HG03175 (cell line): ENCODE data around the gene DNASE1L2.
A peak's percentile ranks its signal among the peaks of the same experiment; 100 is the strongest.

Source experiments
- ATAC-seq: cut with Tn5 transposase; IDR thresholded peaks from one replicate; pipeline ENCODE4 v1.9.1; 2021; ENCODE audit warnings: mild to moderate bottlenecking, moderate library complexity; ENCODE audit not compliant: unreplicated experiment

The DNASE1L2 gene

DNA sequence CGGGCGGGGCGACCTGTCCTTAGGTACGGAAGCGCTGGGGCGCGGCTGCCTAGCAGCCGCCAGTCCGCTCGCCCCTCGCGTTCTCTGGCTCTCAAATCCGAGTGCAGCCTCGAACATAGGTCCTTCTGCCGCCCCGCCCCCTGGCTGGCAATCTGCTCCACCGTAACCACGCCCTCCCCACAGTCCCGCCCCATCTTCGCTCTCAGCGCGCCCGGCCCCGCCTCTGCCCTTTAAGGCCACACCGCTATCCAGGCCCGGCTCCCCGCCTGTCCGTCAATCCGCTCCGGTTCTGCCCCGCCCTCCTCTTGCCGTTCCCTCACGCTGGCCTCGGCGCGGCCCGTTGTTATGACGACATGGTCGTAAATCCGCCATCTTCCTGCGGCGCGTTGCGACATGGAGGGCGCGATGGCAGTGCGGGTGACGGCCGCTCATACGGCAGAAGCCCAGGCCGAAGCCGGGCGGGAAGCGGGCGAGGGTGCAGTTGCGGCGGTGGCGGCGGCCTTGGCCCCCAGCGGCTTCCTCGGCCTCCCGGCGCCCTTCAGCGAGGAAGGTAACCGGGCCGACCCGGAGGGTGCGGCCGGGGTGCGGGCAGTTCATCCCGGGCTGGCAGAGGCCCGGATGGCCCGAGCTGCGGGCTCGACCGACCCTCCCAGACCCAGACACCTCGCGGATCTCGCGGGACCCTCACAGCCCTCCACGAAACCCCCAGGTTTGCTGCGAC lies 12.9 kb upstream of the DNASE1L2 start, which contains the start of gene E4F1:
Gene E4F1, plus strand, starts transcription at position 371 of the 721 bp plus-strand sequence. Its CDS starts 23 bp downstream, at position 394.
- ATAC-seq = peak; percentile 98

DNA sequence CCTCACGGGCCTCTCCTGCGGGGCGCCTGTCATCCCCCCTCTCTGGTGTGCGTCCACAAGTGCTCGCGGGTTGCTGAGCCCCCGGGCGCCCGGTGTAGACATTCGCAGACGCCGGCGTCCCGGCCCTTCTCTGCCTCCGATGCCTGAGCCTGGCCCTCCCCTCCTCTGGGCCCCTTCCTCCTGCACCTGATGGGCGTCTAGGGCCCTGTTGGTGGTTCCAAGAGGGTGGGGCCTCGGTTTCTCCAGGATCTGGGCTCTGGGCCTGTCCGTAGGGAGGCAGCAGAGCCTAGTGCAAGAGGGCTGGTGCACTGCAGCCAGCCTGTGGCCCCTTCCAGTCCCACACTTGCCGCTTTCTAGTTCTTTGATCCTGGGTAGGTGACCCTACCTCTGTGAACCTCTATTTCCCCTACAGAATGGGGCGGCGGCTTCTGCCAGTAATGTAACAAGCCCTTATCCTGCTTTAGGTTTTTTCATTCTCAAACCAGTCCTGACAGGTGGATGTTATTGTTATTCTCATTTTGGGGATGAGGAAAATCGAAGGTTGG lies 12.2 kb upstream of the DNASE1L2 start:
- ATAC-seq = peak; percentile 14

DNA sequence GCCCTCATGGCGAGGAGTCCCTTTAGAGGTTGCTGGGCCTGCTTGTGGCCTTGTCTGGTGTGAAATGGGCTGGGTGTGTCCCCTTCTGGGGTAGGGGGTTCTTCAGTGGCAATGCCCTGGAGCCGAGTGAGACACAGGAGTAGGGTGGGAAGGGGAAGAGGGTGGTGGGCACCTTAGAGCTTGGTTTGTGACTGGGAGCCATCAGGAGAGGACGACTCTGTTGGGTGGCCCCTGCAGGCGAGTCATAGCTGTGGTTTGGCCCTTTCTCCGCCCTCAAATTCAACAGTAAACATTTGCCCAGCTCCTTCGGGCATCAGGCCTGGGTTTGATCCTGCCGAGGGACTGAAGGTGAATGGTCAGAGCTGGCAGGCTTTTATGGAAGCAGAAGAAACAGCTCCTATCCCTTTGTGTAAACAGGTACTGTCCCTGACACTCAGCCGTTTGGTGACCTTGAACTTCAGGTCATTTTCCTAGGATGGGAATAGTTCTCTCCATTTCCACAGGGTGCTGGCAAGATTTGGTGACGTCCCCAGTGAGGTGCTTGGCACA lies 9.9 kb upstream of the DNASE1L2 start:
- no peak for ATAC-seq

DNA sequence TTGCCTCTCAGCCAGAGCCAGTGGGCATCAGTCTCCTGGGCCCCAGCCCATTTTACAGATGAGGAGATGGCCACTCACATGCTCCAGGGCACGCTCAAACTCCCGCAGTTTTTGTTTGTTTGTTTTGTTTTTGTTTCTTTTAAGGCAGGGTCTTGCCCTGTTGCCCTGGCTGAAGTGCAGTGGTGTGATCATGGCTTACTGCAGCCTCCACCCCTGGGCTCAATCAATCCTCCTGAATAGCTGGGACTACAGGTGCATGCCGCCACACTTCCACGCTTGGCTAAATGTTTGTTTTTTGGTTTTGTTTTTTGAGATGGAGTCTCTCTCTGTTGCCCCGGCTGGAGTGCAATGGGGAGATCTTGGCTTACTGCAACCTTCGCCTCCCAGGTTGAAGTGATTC lies 9.3 kb upstream of the DNASE1L2 start:
- ATAC-seq = no peak

DNA sequence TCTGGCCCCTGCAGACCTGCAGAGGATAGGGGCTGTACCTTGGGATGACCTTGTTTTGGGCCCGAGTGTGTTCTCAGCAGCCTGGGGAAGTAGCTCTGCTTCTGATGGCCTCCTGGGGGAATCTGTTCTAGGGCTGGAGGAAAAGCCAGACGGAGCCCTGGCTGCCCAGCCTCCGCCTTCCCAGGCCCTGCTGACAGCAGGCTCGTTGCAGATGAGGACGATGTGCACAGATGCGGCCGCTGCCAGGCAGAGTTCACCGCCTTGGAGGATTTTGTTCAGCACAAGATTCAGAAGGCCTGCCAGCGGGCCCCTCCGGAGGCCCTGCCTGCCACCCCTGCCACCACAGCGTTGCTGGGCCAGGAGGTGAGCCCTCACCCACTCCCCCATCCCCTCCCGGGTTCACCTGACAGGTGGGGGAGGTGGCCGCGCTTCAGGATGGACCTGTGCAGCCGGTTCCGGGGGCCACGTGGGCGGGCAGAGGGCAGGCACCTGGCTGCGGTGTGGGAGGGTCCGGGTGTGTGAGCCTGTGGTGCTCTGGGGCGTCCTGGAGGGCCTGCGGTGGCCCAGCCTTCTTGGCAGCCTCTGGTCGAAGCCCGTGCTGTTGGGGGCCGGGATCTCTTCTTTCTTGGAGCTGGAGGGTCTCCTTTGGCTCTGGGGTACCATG lies 8.0 kb upstream of the DNASE1L2 start:
- no peak for ATAC-seq

DNA sequence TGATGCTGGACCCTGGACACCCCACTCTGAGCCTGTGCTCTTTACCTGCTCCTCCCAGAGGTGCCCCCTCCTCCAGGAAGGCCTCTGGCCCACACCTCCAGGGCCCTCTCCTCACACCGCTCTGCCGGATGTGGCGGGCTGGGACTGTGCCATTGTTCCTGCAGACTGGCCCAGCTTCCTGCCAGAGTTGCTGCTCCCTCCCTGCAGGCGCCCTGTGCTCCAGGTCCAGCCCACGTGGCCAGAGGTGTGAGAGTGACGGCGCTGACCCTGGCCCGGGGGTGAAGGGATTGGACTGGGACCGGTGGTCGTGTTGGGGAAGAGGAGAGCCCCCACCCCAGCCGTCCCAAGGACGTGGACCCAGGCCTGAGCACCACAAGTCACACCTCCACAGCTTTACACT lies 7.2 kb upstream of the DNASE1L2 start:
- ATAC-seq = no peak

DNA sequence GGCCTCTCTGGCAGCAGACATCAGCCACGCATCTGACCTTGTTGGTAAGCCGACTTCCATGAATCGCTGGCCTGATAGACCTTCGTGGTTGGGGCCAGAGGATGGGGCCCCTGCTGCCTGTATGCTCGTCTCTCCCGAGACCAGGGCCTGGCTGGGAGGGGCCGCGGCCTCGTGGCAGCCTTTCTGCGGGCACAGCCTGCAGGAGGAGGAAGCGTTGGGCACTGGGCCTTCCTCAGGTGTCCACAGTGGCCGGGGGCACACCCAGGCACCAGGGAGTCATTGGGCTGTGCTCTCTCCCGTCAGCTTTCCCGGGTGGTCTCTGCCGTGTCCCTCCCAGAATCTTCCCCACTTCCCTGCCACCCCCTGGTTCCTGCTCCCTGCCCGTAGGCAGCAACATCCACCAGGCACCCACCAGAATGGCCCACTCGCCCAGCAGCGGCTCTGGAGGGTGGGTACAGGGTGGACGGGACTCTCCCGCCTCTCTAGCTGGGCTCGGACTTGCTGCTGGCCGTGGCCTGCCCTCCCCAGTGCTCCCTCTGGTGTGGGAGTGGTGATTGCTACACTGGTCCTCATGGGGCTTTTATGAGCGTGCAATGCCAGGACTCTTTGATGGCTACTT lies 6.5 kb upstream of the DNASE1L2 start:
- no peak for ATAC-seq

DNA sequence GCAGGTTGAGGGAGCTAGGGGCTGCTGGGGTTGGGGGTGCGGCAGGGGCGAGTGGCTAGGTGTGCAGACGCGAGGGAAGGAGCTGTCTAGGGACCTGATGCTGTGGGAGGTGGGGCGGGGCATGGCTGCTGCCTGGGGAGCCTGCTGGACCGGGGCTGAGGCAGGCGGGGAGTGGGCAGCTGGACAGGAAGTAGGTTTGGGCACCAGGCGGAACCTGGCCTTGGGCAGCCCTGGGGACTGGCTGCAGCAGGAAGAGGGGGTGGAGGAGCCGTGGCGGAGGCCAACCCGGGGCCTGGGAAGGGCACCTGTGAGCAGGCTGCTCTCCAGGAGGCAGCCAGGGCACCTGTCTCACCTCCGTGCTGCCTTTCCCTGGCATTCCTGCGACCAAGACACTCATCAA lies 5.9 kb upstream of the DNASE1L2 start:
- no peak for ATAC-seq

DNA sequence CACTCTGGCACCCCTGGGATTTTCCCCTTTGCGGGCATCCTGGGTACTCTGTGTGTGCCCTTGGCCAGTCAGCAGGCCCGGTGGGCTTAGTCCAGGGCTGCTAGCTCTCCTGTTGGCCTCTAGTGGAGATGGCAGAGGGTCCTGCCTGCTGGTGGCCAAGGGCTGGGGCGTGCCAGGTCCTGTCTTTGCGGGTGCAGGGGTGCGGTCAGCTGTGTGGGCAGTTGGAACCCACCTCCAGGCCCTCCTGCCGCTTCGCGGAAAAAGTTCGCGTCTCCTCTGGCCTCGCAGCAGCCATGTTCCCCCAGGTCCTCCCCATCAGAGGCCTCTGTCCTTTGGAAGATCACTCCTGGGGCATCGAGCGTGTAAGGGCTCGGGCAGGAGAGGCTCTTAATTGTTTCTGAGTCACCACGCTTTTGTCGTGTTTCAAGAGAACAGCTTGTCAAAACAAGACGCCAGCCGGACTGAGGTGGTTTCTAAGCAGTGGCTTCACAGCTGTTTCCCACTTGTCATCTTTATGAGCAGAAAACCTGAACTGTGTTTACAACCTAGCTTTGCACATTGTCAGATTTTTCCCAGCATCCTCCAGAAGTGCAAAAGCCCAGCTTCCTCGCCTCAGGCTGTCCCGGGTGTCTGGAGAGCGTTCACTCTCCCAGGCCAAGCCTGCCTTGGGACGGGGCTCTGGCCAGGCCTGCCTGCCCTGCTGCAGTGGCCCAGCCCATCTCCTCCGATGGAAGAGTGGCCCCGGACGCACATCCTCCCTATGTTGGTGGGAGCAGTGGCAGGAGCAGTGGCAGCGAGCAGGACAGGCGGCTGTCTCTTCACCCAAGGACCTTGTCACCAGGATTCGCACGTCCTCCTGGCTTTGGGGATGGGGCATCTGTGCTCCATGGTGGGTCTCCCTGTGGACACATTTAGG lies 5.0 kb upstream of the DNASE1L2 start:
- ATAC-seq = no peak

DNA sequence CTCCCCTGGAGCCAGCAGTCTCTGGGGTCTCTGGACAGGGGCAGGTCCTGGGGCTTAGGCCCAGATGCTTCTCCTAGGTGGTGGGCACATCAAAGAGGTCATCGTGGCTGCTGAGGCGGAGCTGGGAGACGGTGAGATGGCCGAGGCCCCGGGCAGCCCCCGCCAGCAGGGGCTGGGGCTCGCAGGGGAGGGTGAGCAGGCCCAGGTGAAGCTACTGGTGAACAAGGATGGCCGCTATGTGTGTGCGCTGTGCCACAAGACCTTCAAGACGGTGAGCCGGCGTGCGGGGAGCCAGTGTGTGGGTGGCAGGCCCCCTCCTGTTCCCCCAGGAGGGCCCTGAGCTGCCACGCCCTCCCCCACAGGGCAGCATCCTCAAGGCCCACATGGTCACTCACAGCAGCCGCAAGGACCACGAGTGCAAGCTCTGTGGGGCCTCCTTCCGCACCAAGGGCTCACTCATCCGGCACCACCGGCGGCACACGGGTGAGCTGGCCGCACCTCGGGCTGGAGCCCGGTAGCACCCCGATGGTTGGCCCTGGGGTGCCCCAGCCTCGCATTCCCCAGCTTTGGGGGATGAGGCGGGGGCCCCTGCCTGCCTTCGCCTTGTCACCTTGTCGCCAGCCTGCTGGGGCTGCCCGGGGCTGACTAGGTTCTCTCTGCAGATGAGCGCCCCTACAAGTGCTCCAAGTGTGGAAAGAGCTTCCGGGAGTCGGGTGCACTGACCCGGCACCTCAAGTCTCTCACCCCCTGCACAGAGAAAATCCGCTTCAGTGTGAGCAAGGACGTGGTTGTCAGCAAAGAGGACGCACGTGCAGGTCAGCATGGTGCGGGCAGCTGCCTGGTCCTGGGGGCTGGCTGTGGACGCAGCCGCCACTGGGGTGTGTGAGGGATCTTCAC lies 3.9 kb upstream of the DNASE1L2 start:
- ATAC-seq = no peak

DNA sequence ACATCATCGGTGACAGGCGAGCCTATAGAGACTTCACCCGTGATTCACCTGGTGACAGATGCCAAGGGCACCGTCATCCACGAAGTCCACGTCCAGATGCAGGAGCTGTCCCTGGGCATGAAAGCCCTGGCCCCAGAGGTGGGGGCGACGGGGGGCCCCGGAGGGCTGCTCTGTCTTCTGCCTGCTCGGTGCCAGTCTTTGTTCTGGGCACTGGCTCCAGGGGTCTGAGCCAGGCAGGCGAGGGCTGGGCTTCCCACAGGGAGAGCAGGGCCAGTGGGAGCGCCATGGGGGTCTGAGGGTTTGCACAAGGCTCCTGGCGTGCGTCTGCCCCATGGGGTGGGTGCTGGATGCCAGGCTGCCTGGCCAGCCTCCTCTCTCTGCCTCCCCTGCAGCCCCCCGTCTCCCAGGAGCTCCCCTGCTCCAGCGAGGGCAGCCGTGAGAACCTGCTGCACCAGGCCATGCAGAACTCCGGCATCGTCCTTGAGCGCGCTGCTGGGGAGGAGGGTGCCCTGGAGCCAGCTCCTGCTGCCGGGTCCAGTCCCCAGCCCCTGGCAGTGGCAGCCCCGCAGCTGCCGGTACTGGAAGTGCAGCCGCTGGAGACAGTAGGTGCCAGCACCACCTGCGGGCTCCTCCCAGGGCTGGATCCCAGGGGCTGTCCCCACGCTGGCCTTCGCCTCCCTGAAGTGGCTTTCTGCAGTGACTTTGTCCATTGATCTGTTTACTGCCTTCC lies 3.0 kb upstream of the DNASE1L2 start:
- ATAC-seq = no peak

DNA sequence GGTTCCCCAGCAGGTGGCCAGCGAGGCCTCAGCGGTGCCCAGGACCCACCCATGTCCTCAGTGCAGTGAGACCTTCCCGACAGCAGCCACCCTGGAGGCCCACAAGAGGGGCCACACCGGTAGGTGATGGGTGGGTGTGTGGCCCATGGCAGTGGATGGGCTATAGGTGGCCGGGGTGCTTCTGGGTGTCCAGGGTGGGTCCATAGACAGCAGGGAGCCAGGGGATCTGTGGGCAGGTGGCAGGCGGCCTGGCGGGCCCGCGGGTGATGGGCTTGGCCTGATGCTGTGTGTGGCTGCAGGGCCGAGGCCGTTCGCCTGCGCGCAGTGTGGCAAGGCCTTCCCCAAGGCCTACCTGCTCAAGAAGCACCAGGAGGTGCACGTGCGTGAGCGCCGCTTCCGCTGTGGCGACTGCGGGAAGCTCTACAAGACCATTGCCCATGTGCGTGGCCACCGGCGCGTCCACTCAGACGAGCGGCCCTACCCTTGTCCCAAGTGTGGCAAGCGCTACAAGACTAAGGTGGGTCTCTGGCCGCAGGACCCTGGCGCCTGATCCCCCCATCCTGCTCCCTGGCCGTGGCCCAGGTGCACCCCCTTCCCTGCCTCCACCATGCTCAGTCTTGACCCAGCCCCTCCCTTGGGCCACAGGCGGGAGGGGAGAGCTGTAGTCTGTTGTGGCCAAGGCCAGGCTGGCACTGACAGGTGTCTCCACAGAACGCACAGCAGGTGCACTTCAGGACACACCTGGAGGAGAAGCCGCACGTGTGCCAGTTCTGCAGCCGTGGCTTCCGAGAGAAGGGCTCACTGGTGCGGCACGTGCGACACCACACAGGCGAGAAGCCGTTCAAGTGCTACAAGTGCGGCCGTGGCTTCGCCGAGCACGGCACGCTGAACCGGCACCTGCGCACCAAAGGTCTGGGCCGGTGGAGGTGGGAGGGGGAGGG lies 2.1 kb upstream of the DNASE1L2 start:
- ATAC-seq = no peak

DNA sequence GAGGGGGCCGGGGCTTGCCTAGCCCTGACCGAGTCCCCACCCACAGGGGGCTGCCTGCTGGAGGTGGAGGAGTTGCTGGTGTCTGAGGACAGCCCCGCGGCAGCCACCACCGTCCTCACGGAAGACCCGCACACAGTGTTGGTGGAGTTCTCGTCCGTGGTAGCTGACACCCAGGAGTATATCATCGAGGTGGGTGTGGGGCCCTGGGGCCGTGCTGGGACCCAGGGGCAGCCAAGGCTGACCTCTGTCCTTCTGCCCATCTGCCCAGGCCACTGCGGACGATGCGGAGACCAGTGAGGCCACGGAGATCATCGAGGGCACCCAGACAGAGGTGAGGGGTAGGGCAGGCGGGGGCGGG lies 1.5 kb upstream of the DNASE1L2 start:
- ATAC-seq = no peak

DNA sequence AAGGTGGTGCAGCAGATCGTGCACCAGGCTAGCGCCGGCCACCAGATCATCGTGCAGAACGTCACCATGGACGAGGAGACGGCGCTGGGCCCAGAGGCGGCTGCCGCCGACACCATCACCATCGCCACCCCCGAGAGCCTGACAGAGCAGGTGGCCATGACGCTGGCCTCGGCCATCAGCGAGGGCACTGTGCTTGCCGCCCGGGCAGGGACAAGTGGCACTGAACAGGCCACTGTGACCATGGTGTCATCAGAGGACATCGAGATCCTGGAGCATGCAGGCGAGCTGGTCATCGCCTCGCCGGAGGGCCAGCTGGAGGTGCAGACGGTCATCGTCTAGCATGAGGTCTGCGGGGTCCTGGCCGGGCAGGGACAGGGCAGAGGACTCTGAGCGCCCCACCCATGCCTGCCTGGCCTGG lies 1.0 kb upstream of the DNASE1L2 start:
- ATAC-seq = no peak

DNA sequence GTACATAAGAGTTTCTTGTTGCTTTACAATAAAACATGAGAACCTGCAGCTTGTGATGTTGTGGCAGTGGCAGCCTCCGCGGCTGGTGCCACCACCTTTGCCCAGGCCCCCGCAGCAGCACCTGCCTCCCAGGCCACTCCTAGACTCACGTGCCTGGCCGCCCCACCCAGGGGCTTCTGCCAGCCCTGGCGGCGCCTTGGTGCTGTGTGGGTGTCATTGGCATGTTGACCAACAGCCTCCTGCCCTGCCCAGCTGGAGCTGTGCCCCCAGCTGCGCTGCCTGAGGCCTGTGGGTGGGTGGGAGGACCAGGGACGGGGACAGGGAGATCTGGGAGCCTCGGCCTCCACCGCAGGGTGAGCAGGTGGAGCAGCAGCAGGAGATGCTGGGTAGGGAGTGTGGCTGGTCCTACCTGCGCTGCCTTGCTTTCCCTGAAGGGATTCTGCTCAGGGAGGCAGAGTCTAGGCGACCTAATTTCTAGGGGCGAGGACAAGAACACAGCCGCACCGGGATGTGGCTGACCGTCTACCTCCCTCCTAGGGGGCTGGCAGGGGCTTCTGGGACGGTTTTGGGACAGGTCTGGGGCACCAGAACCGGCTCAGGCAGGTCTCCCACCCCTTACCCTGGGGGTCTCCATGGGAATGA lies 428 bp upstream of the DNASE1L2 start:
- no peak for ATAC-seq

DNA sequence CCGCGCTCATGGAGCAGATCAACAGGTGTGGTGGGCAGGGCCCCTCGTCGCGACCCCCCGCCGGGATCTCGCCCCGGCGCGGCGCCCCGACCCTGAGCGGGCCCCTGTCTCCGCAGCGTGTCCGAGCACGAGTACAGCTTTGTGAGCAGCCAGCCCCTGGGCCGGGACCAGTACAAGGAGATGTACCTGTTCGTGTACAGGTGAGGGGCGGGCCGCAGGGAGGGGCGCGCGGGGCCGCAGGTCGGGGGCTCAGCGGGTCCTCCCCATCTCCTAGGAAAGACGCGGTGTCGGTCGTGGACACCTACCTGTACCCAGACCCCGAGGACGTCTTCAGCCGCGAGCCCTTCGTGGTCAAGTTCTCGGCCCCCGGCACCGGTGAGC lies 848 bp downstream of the DNASE1L2 start:
- no peak for ATAC-seq

DNA sequence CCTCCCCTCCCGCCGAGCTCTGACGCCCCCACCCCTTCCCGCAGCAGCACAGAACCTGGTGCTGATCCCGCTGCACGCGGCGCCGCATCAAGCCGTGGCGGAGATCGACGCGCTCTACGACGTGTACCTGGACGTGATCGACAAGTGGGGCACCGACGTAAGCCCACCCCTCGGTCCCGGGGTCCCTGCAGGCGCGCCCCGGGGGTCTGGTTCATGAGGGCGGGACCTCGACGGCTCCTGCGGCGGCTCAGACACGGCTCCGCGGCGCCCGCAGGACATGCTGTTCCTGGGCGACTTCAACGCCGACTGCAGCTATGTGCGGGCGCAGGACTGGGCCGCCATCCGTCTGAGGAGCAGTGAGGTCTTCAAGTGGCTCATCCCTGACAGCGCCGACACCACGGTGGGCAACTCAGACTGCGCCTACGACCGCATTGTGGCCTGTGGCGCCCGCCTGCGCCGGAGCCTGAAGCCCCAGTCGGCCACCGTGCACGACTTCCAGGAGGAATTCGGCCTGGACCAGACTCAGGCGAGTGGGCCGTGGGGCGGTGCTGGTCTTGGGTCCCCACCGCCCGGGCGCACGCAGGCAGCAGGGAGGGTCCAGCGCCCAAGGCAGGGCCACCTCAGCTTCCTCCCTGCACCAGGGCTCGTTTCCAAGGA lies 1.4 kb downstream of the DNASE1L2 start:
- no peak for ATAC-seq
